Neuronal stem cell (in vitro differentiated cells): ENCODE results near the gene ADAMTSL5.

Source experiments
- DNase-seq: peaks from one replicate; pipeline ENCODE4 v3.0.0-alpha.2; 2013; ENCODE audit warnings: low spot score
- H2AFZ ChIP-seq: one replicate; pipeline ENCODE4 v1.6.1; 2013; ENCODE audit warnings: mild to moderate bottlenecking, low read length, inconsistent platforms
- H2AK5ac ChIP-seq: 2 replicates; pipeline ENCODE4 v1.6.1; 2013; ENCODE audit warnings: low read depth, mild to moderate bottlenecking, inconsistent platforms, low read length, moderate library complexity, mixed read lengths
- H2BK120ac ChIP-seq: 2 replicates; pipeline ENCODE4 v1.6.1; 2013; ENCODE audit warnings: low read depth, mild to moderate bottlenecking, inconsistent platforms, low read length, moderate library complexity, mixed read lengths
- H2BK12ac ChIP-seq: one replicate; pipeline ENCODE4 v1.6.1; 2013; ENCODE audit warnings: low read length, inconsistent platforms
- H2BK15ac ChIP-seq: 2 replicates; pipeline ENCODE4 v1.6.1; 2013; ENCODE audit warnings: mild to moderate bottlenecking, low read length, inconsistent platforms, mixed read lengths
- H2BK5ac ChIP-seq: one replicate; pipeline ENCODE4 v1.6.1; 2013; ENCODE audit warnings: inconsistent platforms, mild to moderate bottlenecking, low read length, moderate library complexity
- H3K14ac ChIP-seq: one replicate; pipeline ENCODE4 v1.6.1; 2013; ENCODE audit warnings: low read length, inconsistent platforms
- H3K18ac ChIP-seq: 2 replicates; pipeline ENCODE4 v1.6.1; 2013; ENCODE audit warnings: low read length, inconsistent platforms
- H3K23ac ChIP-seq: 2 replicates; pipeline ENCODE4 v1.6.1; 2013; ENCODE audit warnings: low read depth, mild to moderate bottlenecking, mixed read lengths, low read length, inconsistent platforms; ENCODE audit not compliant: poor library complexity
- H3K27ac ChIP-seq: replicated peaks from 3 replicates; pipeline ENCODE4 v1.5.1; 2013; ENCODE audit warnings: low read length, inconsistent platforms
- H3K27me3 ChIP-seq, 3 experiments: 2 replicates each; pipeline ENCODE4 v1.6.1; 2013; ENCODE audit warnings: low read length in 3 of 3, mild to moderate bottlenecking in 2 of 3, inconsistent platforms in 1 of 3, low read depth in 1 of 3, mixed read lengths in 1 of 3, moderate library complexity in 1 of 3; ENCODE audit not compliant: control insufficient read depth in 3 of 3, insufficient read depth in 3 of 3
- H3K36me3 ChIP-seq, 2 donors: replicated peaks in 1 of 2; 2 replicates each; pipeline ENCODE4 v1.6.1; 2013; ENCODE audit warnings: low read length in 2 of 2; ENCODE audit not compliant: control insufficient read depth in 2 of 2, insufficient read depth in 2 of 2
- H3K4ac ChIP-seq: 2 replicates; pipeline ENCODE4 v1.6.1; 2013; ENCODE audit warnings: inconsistent platforms, mild to moderate bottlenecking, low read length, moderate library complexity
- H3K4me1 ChIP-seq, 2 donors: 1 replicate in 1 of 2; 2 replicates in 1 of 2; pipeline ENCODE4 v1.6.1; 2013; ENCODE audit warnings: low read length in 2 of 2, low read depth in 1 of 2; ENCODE audit not compliant: control insufficient read depth in 2 of 2, insufficient read depth in 1 of 2
- H3K4me2 ChIP-seq: one replicate; pipeline ENCODE4 v1.6.1; 2013; ENCODE audit warnings: mild to moderate bottlenecking, low read length, inconsistent platforms; ENCODE audit not compliant: insufficient read depth, poor library complexity, severe bottlenecking
- H3K4me3 ChIP-seq, 2 donors: 2 replicates each; pipeline ENCODE4 v1.5.1; 2013; ENCODE audit warnings: low read length in 2 of 2, mild to moderate bottlenecking in 2 of 2, inconsistent platforms in 1 of 2, moderate library complexity in 1 of 2
- H3K79me1 ChIP-seq: one replicate; pipeline ENCODE4 v1.6.1; 2013; ENCODE audit warnings: low read depth, mild to moderate bottlenecking, inconsistent platforms, low read length, moderate library complexity
- H3K9ac ChIP-seq: one replicate; pipeline ENCODE4 v1.6.1; 2013; ENCODE audit warnings: mild to moderate bottlenecking, low read depth, low read length, inconsistent platforms; ENCODE audit not compliant: poor library complexity
- H3K9me3 ChIP-seq, 2 donors: replicated peaks in 1 of 2; 2 replicates each; pipeline versions ENCODE3 to v1.6.1; 2013; ENCODE audit warnings: low read length in 2 of 2, mild to moderate bottlenecking in 2 of 2, inconsistent platforms in 1 of 2, low read depth in 1 of 2, mixed read lengths in 1 of 2, moderate library complexity in 1 of 2; ENCODE audit not compliant: control insufficient read depth in 2 of 2, insufficient read depth in 1 of 2
- H4K8ac ChIP-seq: one replicate; pipeline ENCODE4 v1.6.1; 2013; ENCODE audit warnings: low read depth, mild to moderate bottlenecking, inconsistent platforms, low read length, moderate library complexity
- H4K91ac ChIP-seq: one replicate; pipeline ENCODE4 v1.6.1; 2013; ENCODE audit warnings: low read length, low read depth, mild to moderate bottlenecking, inconsistent platforms; ENCODE audit not compliant: poor library complexity
- whole genome bisulfite sequencing, 2 donors: extraction: QIAGEN DNeasy Blood & Tissue Kit; methylation state at CpG; one replicate each; pipeline ENCODE4 v1.1.7; 2013; ENCODE audit warnings: missing lambda C conversion rate in 2 of 2, mixed read lengths in 1 of 2; ENCODE audit not compliant: insufficient read length in 2 of 2, insufficient replicate concordance in 1 of 2; ENCODE audit errors: extremely low coverage in 2 of 2; 5-methylcytosine and 5-hydroxymethylcytosine counted together

Gene ADAMTSL5

DNA sequence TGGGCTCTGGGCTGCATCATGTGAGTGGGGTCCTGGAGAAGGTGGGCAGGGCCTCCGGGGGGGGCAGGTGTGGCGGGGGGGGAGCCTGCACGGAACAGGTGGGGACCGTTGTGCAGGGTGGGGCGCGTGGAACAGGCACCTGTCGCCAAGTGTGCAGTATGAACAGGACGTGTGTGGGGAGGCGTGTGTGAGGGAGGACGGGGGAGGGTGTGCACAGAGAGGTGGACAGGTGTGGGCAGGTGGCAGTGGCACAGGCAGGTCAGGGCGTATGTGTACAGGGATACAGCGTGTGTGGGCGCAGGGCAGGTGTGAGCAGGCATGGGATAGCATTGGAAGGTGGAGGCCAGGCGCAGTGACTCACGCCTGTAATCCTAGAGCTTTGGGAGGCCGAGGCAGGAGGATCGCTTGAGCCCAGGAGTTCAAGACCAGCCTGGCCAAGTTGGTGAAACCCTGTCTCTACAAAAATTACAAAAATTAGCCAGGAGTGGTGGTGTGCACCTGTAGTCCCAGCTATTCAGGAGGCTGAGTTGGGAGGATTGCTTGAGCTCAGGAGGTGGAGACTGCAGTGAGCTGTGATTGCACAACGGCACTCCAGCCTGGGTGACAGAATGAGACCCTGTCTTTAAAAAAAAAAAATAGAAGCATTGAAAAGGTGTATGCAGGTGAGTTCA, 14.3 kb upstream of the ADAMTSL5 start:
- Histone ChIP-seq H3K4me2 (no peak overlapping the region), H2BK15ac (no peak overlapping the region), H3K4me1 (peaks cover 4 to 6% of the 10 kb centered on the region in 2 donors), H3K79me1 (peaks cover 2% of the 10 kb centered on the region), H3K36me3 (no peaks in the 10 kb centered on the region), H4K91ac (no peak overlapping the region), H3K4me3 (no peak overlapping the region), H3K27me3 (peaks cover 8 to 41% (median 29%) of the 10 kb centered on the region in 3 experiments), H2AFZ (no peak overlapping the region), H2BK120ac (no peak overlapping the region), H3K27ac (no peak overlapping the region), H3K14ac (peak overlapping the region; percentile 47), H3K18ac (no peak overlapping the region), H3K9me3 (peaks cover 0 to 5% of the 10 kb centered on the region in 2 donors), H2BK12ac (peak overlapping the region; percentile 98), H3K9ac (peak overlapping the region; percentile 77), H3K23ac (peak overlapping the region; percentile 85), H2BK5ac (no peak overlapping the region), H4K8ac (no peak overlapping the region), H2AK5ac (no peak overlapping the region), H3K4ac (no peak overlapping the region)
- WGBS, 2 donors = no CpG with 5 or more reads among the region's 18 CpGs
- DNase-seq = no peak

DNA sequence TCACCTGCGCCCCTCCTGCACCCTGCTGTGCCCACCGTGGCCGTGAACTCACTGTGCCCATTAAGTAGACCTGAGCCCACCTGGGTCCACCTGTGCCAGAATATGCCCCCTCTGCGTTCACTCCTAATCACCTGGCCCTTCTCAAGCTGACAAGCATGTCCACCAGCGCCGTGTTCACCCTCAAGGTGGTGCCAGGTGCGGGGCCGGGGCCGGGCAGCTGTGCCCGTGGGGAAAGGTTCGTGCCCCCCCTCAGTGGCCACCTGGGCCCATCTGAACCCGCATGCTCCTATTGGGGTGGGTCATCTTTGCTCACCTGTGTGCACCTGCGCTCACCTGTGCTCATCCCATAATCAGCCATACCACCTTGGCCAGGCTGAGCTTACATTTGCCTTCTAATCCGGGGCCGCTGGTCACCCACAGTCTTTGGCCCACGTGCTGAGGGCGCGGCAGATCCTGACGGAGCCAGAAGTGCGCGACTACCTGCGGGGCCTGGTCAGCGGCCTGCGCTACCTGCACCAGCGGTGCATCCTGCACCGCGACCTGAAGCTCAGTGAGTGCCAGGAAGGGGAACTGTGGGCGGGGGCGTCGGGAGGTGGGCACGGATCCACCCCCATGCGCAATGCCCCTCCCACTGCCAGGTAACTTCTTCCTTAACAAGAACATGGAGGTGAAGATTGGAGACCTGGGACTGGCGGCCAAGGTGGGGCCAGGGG, 13.4 kb upstream of the ADAMTSL5 start:
- peaks cover 0 to 5% of the 10 kb centered on the region in 2 donors for H3K9me3 ChIP-seq
- no peak overlapping the region for H4K91ac ChIP-seq
- H3K18ac ChIP-seq = peak overlapping the region; percentile 64
- no peak for DNase-seq
- H2BK5ac ChIP-seq = no peak overlapping the region
- WGBS, 2 donors = no CpG with 5 or more reads among the region's 33 CpGs
- H3K79me1 ChIP-seq = peaks cover 2% of the 10 kb centered on the region
- H4K8ac ChIP-seq = no peak overlapping the region
- H3K9ac ChIP-seq = no peak overlapping the region
- peak overlapping the region in 1 of 2 donors; percentile 20 for H3K4me3 ChIP-seq
- peak overlapping the region; percentile 93 for H2AK5ac ChIP-seq
- H2AFZ ChIP-seq = no peak overlapping the region
- H3K14ac ChIP-seq = no peak overlapping the region
- no peak overlapping the region for H3K27ac ChIP-seq
- H3K23ac ChIP-seq = peak overlapping the region; percentile 80
- peak overlapping the region; percentile 53 for H3K4ac ChIP-seq
- H3K36me3 ChIP-seq = no peaks in the 10 kb centered on the region
- H2BK15ac ChIP-seq = no peak overlapping the region
- peak overlapping the region; percentile 30 for H2BK12ac ChIP-seq
- H3K4me2 ChIP-seq = no peak overlapping the region
- peak overlapping the region; percentile 1 for H2BK120ac ChIP-seq
- H3K27me3 ChIP-seq = peaks cover 8 to 50% (median 31%) of the 10 kb centered on the region in 3 experiments
- peaks cover 4 to 6% of the 10 kb centered on the region in 2 donors for H3K4me1 ChIP-seq

DNA sequence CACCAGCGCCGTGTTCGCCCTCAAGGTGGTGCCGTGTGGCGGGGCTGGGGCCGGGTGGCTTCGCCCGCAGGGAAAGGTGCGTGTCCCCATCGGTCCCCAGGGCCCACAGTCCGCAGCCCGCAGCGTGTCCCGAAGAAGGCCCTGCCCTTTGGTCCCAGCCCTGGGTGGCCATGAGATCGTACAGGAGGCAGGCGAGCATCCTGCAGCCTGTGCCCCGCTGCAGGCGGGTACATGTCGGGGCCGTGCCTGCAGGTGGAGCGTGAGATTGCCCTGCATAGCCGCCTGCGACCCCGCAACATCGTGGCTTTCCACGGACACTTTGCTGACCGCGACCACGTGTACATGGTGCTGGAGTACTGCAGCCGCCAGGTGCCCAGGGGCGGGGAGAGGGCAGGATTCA, 12.5 kb upstream of the ADAMTSL5 start:
- Histone ChIP-seq H3K23ac (peak overlapping the region; percentile 94), H2BK120ac (no peak overlapping the region), H2AK5ac (peak overlapping the region; percentile 93), H3K4me3 (no peak overlapping the region), H3K9ac (peak overlapping the region; percentile 60), H3K4me1 (peaks cover 4 to 6% of the 10 kb centered on the region in 2 donors), H3K14ac (peak overlapping the region; percentile 38), H3K18ac (peak overlapping the region; percentile 35), H3K27me3 (peaks cover 8 to 52% (median 31%) of the 10 kb centered on the region in 3 experiments), H3K4me2 (no peak overlapping the region), H3K9me3 (peaks cover 0 to 5% of the 10 kb centered on the region in 2 donors), H2BK15ac (peak overlapping the region; percentile 8), H3K4ac (no peak overlapping the region), H3K27ac (no peak overlapping the region), H2BK5ac (peak overlapping the region; percentile 83), H3K36me3 (no peaks in the 10 kb centered on the region), H2BK12ac (peak overlapping the region; percentile 69), H3K79me1 (peaks cover 2% of the 10 kb centered on the region), H2AFZ (no peak overlapping the region), H4K8ac (no peak overlapping the region), H4K91ac (peak overlapping the region; percentile 7)
- no peak for DNase-seq
- WGBS, 2 donors = no CpG with 5 or more reads among the region's 31 CpGs

DNA sequence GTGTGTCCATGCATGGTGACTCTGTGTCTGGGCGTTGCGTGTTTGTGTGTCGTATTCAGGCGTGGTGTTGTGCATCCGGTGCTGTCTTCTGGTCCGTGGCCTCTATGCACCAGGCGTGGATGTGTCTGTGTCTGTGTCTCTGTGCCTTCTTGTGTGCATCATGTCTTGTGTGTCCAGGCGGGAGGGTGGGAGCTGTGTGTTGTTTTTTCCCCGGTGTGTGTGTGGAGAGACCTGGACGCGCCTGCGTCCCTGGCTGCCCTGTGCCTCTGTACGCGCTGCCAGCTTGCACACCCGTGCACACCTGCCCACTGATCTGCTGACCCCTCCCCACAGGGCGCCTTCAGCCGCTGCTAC, 12.1 kb upstream of the ADAMTSL5 start:
- H3K9me3 ChIP-seq = peaks cover 0 to 5% of the 10 kb centered on the region in 2 donors
- H2BK12ac ChIP-seq = peak overlapping the region; percentile 69
- H3K79me1 ChIP-seq = peaks cover 2% of the 10 kb centered on the region
- H2BK5ac ChIP-seq = peak overlapping the region; percentile 83
- no peak overlapping the region for H4K91ac ChIP-seq
- H3K4me3 ChIP-seq = peak overlapping the region in 1 of 2 donors; percentile 78
- peaks cover 8 to 51% (median 31%) of the 10 kb centered on the region in 3 experiments for H3K27me3 ChIP-seq
- H3K36me3 ChIP-seq = no peaks in the 10 kb centered on the region
- peak overlapping the region; percentile 5 for H3K14ac ChIP-seq
- no peak overlapping the region for H2AFZ ChIP-seq
- no peak overlapping the region for H2BK120ac ChIP-seq
- peak overlapping the region; percentile 93 for H2AK5ac ChIP-seq
- no CpG with 5 or more reads among the region's 17 CpGs for WGBS, 2 donors
- H3K27ac ChIP-seq = no peak overlapping the region
- no peak overlapping the region for H3K4me2 ChIP-seq
- peak overlapping the region; percentile 66 for H3K9ac ChIP-seq
- peak overlapping the region; percentile 40 for H3K18ac ChIP-seq
- peaks cover 4 to 6% of the 10 kb centered on the region in 2 donors for H3K4me1 ChIP-seq
- no peak overlapping the region for H3K4ac ChIP-seq
- H4K8ac ChIP-seq = peak overlapping the region; percentile 7
- H2BK15ac ChIP-seq = peak overlapping the region; percentile 8
- DNase-seq = no peak
- H3K23ac ChIP-seq = peak overlapping the region; percentile 94
